ENCODE data around the gene GCNA. TPM values are rescaled to one million over a fixed set of nuclear protein-coding genes. Genes with fewer than 3 reads are reported as not detected.

GCNA gene
- total RNA-seq, 1 experiment from 2014 or later, result 0.98 TPM

- H3K27ac ChIP-seq (ENCODE audit: low read depth, low read length), result no peak overlapping the region
- no peak for ATAC-seq
- POLR2A ChIA-PET, result no interaction called here
Measured at GRCh38 chrX:71627588-71628404, 49.6 kb downstream of the GCNA start.

DNA sequence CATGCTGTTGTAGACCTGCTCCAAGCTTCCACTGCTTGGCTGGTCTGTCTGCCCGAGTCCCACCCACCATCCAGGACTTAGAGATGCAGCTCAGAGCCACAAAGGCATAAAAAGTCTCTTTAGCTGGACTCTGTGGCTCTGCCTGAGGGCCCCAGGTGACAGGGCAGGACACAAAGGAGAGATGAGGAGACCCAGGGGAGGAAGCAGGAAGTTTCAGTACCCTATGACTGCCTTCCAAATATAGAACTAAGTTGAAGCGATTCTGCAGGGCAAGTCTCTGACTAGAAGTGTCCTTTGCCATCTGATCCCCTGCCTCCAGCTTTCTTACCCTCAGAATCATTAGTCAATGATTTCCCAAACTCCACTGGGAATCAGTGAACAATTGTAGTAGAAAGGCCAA, 51.2 kb downstream of the GCNA start:
- no peak overlapping the region for H3K4me3 ChIP-seq (replicated peaks in 1 of 2; ENCODE audit: low read depth in 1 of 2, low read length in 2 of 2)
- no peak overlapping the region for H3K4me2 ChIP-seq (ENCODE audit: low read length)
- POLR2A ChIA-PET, result no interaction called here
- H4K20me1 ChIP-seq (ENCODE audit: insufficient read depth), result no peaks in the 10 kb centered on the region
- ATAC-seq (no peak), DNase-seq (ENCODE audit: low read depth, low spot score) (no peak)
- H3K9me3 ChIP-seq (ENCODE audit: control insufficient read depth in 1 of 2, insufficient read depth in 1 of 2, low read depth in 1 of 2, low read length in 2 of 2), result no peaks in the 10 kb centered on the region
- no peak overlapping the region for H3K9ac ChIP-seq (ENCODE audit: low read length)
- RAD21 ChIA-PET (ENCODE audit: low non-redundant PET in 1 of 2, low total read pairs in 2 of 2, uncharacterized antibody in 2 of 2, unreplicated experiment in 2 of 2), result no interaction called here
- H3K9me2 ChIP-seq (ENCODE audit: insufficient read depth), result no peaks in the 10 kb centered on the region
- TF ChIP-seq SP1 (IDR thresholded peaks at IDR 0.05; ENCODE audit: low read depth) (no peak), ZFX (IDR thresholded peaks at IDR 0.05) (no peak), SRF (IDR thresholded peaks at IDR 0.05; ENCODE audit: low read depth) (no peak), MAX (IDR thresholded peaks at IDR 0.05) (no peak), POLR2A (IDR thresholded peaks at IDR 0.05; ENCODE audit: borderline replicate concordance, extremely low read depth, insufficient read depth, insufficient read length) (no peak), ZNF274 (IDR thresholded peaks at IDR 0.05; ENCODE audit: low read depth, low read length) (no peak), FOSL1 (IDR thresholded peaks at IDR 0.05; ENCODE audit: low read depth) (no peak), TCF7L2 (IDR thresholded peaks at IDR 0.05; ENCODE audit: borderline replicate concordance, extremely low read depth, insufficient read depth, insufficient read length) (no peak), JUND (IDR thresholded peaks at IDR 0.05) (no peak), EZH2 (IDR thresholded peaks at IDR 0.05) (no peak), YY1 (IDR thresholded peaks at IDR 0.05; ENCODE audit: extremely low read depth, insufficient replicate concordance, low read depth, low read length) (no peak), CEBPB (IDR thresholded peaks at IDR 0.05; ENCODE audit: low read depth) (no peak)
- TF ChIP-seq, protein P1, sequence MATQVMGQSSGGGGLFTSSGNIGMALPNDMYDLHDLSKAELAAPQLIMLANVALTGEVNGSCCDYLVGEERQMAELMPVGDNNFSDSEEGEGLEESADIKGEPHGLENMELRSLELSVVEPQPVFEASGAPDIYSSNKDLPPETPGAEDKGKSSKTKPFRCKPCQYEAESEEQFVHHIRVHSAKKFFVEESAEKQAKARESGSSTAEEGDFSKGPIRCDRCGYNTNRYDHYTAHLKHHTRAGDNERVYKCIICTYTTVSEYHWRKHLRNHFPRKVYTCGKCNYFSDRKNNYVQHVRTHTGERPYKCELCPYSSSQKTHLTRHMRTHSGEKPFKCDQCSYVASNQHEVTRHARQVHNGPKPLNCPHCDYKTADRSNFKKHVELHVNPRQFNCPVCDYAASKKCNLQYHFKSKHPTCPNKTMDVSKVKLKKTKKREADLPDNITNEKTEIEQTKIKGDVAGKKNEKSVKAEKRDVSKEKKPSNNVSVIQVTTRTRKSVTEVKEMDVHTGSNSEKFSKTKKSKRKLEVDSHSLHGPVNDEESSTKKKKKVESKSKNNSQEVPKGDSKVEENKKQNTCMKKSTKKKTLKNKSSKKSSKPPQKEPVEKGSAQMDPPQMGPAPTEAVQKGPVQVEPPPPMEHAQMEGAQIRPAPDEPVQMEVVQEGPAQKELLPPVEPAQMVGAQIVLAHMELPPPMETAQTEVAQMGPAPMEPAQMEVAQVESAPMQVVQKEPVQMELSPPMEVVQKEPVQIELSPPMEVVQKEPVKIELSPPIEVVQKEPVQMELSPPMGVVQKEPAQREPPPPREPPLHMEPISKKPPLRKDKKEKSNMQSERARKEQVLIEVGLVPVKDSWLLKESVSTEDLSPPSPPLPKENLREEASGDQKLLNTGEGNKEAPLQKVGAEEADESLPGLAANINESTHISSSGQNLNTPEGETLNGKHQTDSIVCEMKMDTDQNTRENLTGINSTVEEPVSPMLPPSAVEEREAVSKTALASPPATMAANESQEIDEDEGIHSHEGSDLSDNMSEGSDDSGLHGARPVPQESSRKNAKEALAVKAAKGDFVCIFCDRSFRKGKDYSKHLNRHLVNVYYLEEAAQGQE (IDR thresholded peaks at IDR 0.05; ENCODE audit: low read depth), result no peak
- TF ChIP-seq, protein P2, sequence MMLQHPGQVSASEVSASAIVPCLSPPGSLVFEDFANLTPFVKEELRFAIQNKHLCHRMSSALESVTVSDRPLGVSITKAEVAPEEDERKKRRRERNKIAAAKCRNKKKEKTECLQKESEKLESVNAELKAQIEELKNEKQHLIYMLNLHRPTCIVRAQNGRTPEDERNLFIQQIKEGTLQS (IDR thresholded peaks at IDR 0.05), result no peak
- H3K79me2 ChIP-seq (ENCODE audit: insufficient read depth, low read length), result no peaks in the 10 kb centered on the region
- H3K36me3 ChIP-seq (ENCODE audit: control insufficient read depth in 1 of 2, insufficient read depth in 2 of 2, low read length in 2 of 2), result no peaks in the 10 kb centered on the region
- H3K27me3 ChIP-seq (ENCODE audit: insufficient read depth, low read length), result no peaks in the 10 kb centered on the region
- H3K27ac ChIP-seq (ENCODE audit: low read depth, low read length), result no peak overlapping the region
- no TSS peak for BruUV-seq (replicated peaks)
- intact Hi-C loops (cut with micrococcal nuclease), result no loop called here
- no peaks in the 10 kb centered on the region for H3K4me1 ChIP-seq (ENCODE audit: control insufficient read depth in 1 of 2, insufficient read depth in 2 of 2, low read length in 2 of 2)
- CTCF ChIA-PET, result no interaction called here
- H2AFZ ChIP-seq (ENCODE audit: low read depth, low read length, poor library complexity, severe bottlenecking), result no peak overlapping the region

More at GRCh38 chrX:71627588-71628404, 49.6 kb downstream of the GCNA start:
- RAD21 ChIA-PET (ENCODE audit: low non-redundant PET in 1 of 2, low total read pairs in 2 of 2, uncharacterized antibody in 2 of 2, unreplicated experiment in 2 of 2), result no interaction called here
- Histone ChIP-seq H3K27me3 (ENCODE audit: insufficient read depth, low read length) (no peaks in the 10 kb centered on the region), H3K9me2 (ENCODE audit: insufficient read depth) (no peaks in the 10 kb centered on the region), H3K9me3 (ENCODE audit: control insufficient read depth in 1 of 2, insufficient read depth in 1 of 2, low read depth in 1 of 2, low read length in 2 of 2) (no peaks in the 10 kb centered on the region), H3K4me1 (ENCODE audit: control insufficient read depth in 1 of 2, insufficient read depth in 2 of 2, low read length in 2 of 2) (peaks cover 3 to 12% of the 10 kb centered on the region in 2 experiments; a peak in 3 of 4 replicates), H3K4me2 (ENCODE audit: low read length) (no peak overlapping the region), H2AFZ (ENCODE audit: low read depth, low read length, poor library complexity, severe bottlenecking) (no peak overlapping the region), H3K36me3 (ENCODE audit: control insufficient read depth in 1 of 2, insufficient read depth in 2 of 2, low read length in 2 of 2) (no peaks in the 10 kb centered on the region), H4K20me1 (ENCODE audit: insufficient read depth) (no peaks in the 10 kb centered on the region), H3K79me2 (ENCODE audit: insufficient read depth, low read length) (no peaks in the 10 kb centered on the region), H3K4me3 (replicated peaks in 1 of 2; ENCODE audit: low read depth in 1 of 2, low read length in 2 of 2) (no peak overlapping the region), H3K9ac (ENCODE audit: low read length) (no peak overlapping the region)
- TF ChIP-seq, protein P2 (IDR thresholded peaks at IDR 0.05), result no peak
- TF ChIP-seq SIN3A (IDR thresholded peaks at IDR 0.05; ENCODE audit: low read depth), result no peak
- no peak for DNase-seq (ENCODE audit: low read depth, low spot score)
- BruUV-seq (replicated peaks), result no TSS peak
- CTCF ChIA-PET, result no interaction called here
- intact Hi-C loops (cut with micrococcal nuclease), result no loop called here

All from HCT116 (cell line).